ENCODE results near the gene DDX60.

DDX60 gene

DNA sequence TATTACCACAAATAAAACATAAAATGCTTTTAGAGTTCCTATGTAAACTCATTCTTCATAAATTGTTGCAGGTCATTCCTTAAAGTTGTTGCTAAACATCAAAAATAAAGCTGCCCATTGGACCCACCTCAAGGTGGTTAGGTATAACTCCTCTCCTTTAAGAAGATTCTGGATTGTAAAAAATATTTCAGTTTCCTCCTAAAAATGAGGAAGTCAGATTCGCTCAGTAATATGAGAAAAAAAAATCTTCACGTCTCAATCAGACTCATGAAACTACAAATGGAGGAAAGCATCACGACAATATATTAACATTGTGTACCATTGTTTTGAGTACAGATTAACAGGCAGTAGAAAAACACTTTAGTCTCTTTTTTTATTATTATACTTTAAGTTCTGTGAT is 105.9 kb downstream of the DDX60 start:
- no peak for TF ChIP-seq CTCF (IDR thresholded peaks at IDR 0.05; ENCODE audit: borderline replicate concordance, insufficient read depth, low read depth, low read length)
- no peak overlapping the region for H3K4me3 ChIP-seq (ENCODE audit: low read depth, low read length)

- no peak overlapping the region for H3K4me3 ChIP-seq (ENCODE audit: low read depth, low read length)
- TF ChIP-seq CTCF (IDR thresholded peaks at IDR 0.05; ENCODE audit: borderline replicate concordance, insufficient read depth, low read depth, low read length) = no peak
Observed at GRCh38 chr4:168208957-168209614, 109.5 kb downstream of the DDX60 start.

GRCh38 chr4:168203233-168203911 is 115.2 kb downstream of the DDX60 start:
- H3K4me3 ChIP-seq (ENCODE audit: low read depth, low read length) = no peak overlapping the region
- no peak for TF ChIP-seq CTCF (IDR thresholded peaks at IDR 0.05; ENCODE audit: borderline replicate concordance, insufficient read depth, low read depth, low read length)

GRCh38 chr4:168200685-168201084 is 117.9 kb downstream of the DDX60 start:
- no peak for TF ChIP-seq CTCF (IDR thresholded peaks at IDR 0.05; ENCODE audit: borderline replicate concordance, insufficient read depth, low read depth, low read length)
- H3K4me3 ChIP-seq (ENCODE audit: low read depth, low read length) = no peak overlapping the region

DNA sequence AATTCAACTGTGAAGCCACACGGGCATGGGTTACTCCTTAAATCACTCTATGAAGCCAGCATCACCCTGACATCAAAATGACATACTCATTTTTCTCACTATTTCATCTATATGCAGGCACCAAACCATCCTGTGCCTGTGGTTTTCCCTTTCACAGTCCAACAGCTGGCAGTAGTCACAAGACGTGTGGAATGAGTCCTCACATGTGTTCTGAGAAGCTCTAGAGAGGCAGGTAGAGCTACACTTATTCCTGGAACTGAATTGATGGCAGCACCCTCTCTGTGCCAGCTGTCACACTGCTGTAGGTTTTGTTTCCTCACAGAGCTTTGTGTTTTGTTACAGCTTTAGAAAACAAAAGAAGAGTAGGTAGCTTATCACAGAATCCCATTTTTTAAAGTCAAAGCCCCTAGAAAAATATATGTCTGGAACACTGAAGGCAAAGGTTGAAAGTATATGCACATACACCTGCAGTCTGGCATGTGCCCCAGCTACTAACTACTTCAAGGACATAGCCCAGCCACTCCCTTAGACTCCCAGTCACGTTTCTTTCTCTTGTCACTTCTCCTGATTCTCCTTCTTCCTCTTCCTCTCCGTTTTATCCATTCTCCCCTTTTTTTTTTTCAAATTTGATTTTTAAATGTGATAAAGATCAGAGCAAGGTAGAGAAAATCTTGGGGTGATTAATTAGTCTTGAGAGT is 119.1 kb downstream of the DDX60 start:
- no peak for TF ChIP-seq CTCF (IDR thresholded peaks at IDR 0.05; ENCODE audit: borderline replicate concordance, insufficient read depth, low read depth, low read length)
- H3K4me3 ChIP-seq (ENCODE audit: low read depth, low read length) = no peak overlapping the region

DNA sequence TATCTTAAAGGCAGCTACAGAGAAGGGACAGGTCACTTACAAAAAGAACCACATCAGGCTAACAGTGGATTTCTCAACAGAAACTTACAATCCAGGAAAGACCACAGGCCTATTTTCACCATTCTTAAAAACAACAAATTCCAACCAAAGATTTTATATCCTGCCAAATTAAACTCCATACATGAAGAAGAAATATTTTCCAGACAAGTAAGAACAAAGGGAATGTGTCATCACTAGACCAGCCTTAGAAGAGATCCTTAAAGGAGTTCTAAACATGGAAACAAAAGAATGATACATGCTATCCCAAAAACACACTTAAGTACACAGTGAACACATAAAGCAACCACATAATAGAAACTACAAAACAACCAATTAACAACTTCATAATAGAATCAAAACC is 120.6 kb downstream of the DDX60 start:
- no peak overlapping the region for H3K4me3 ChIP-seq (ENCODE audit: low read depth, low read length)
- TF ChIP-seq CTCF (IDR thresholded peaks at IDR 0.05; ENCODE audit: borderline replicate concordance, insufficient read depth, low read depth, low read length) = no peak

Measured in GM12875 (cell line).